HEK293 (cell line): ENCODE data around the gene SETD1B.

Experiments used
- GLI4 ChIP-seq: fragments of 450-650 bp; formaldehyde crosslinking; IDR thresholded peaks from 2 replicates; pipeline ENCODE4 v1.5.1; 2016; ENCODE audit warnings: missing biosample characterization, missing genetic modification characterization
- KLF1 ChIP-seq: fragments of 450-650 bp; formaldehyde crosslinking; IDR thresholded peaks from 2 replicates; pipeline ENCODE4 v1.5.1; 2016; ENCODE audit warnings: missing biosample characterization, missing genetic modification characterization
- SP3 ChIP-seq: fragments of 450-650 bp; formaldehyde crosslinking; IDR thresholded peaks from 2 replicates; pipeline ENCODE4 v1.5.1; 2016; ENCODE audit warnings: missing biosample characterization, missing genetic modification characterization
- ZBTB48 ChIP-seq: fragments of 450-650 bp; formaldehyde crosslinking; IDR thresholded peaks from 2 replicates; pipeline ENCODE4 v1.5.1; 2016; ENCODE audit warnings: missing biosample characterization, missing genetic modification characterization
- ZEB2 ChIP-seq: fragments of 450-650 bp; formaldehyde crosslinking; IDR thresholded peaks from 2 replicates; pipeline ENCODE4 v1.5.1; 2016; ENCODE audit warnings: missing biosample characterization, missing genetic modification characterization
- ZFP69B ChIP-seq: fragments of 450-650 bp; formaldehyde crosslinking; IDR thresholded peaks from 2 replicates; pipeline ENCODE4 v1.5.1; 2016; ENCODE audit warnings: missing biosample characterization, missing genetic modification characterization
- ZNF184 ChIP-seq: fragments of 450-650 bp; IDR thresholded peaks from 2 replicates; pipeline ENCODE4 v1.5.1; 2018; ENCODE audit warnings: missing biosample characterization, mild to moderate bottlenecking, missing genetic modification characterization
- ZNF248 ChIP-seq: fragments of 450-650 bp; formaldehyde crosslinking; IDR thresholded peaks from 2 replicates; pipeline ENCODE4 v1.5.1; 2017; ENCODE audit warnings: missing biosample characterization, missing genetic modification characterization
- ZNF629 ChIP-seq: fragments of 450-650 bp; formaldehyde crosslinking; IDR thresholded peaks from 2 replicates; pipeline ENCODE4 v1.5.1; 2017; ENCODE audit warnings: missing biosample characterization, missing genetic modification characterization
- ZSCAN30 ChIP-seq: fragments of 450-650 bp; IDR thresholded peaks from 2 replicates; pipeline ENCODE4 v1.5.1; 2018; ENCODE audit warnings: missing biosample characterization, mild to moderate bottlenecking, missing genetic modification characterization, moderate library complexity
- TF ChIP-seq, protein P1 (sequence below): fragments of 450-650 bp; formaldehyde crosslinking; IDR thresholded peaks from 2 replicates; pipeline ENCODE4 v1.5.1; 2016; ENCODE audit warnings: missing biosample characterization, missing genetic modification characterization
- TF ChIP-seq, protein P2 (sequence below): fragments of 450-650 bp; formaldehyde crosslinking; optimal IDR thresholded peaks from 2 replicates; pipeline ENCODE3; 2016; ENCODE audit warnings: missing biosample characterization, mild to moderate bottlenecking, missing genetic modification characterization
- TF ChIP-seq, protein P3 (sequence below): fragments of 450-650 bp; formaldehyde crosslinking; conservative IDR thresholded peaks from 2 replicates; pipeline ENCODE4 v1.5.1; 2016; ENCODE audit warnings: low read depth, missing biosample characterization, missing genetic modification characterization
- TF ChIP-seq, protein P4 (sequence below): fragments of 450-650 bp; formaldehyde crosslinking; IDR thresholded peaks from 2 replicates; pipeline ENCODE4 v1.5.1; 2017; ENCODE audit warnings: missing biosample characterization, missing genetic modification characterization
- TF ChIP-seq, protein P5 (sequence below): fragments of 450-650 bp; formaldehyde crosslinking; IDR thresholded peaks from 2 replicates; pipeline ENCODE4 v1.5.1; 2016; ENCODE audit warnings: missing biosample characterization, missing genetic modification characterization
- TF ChIP-seq, protein P6 (sequence below): fragments of 450-650 bp; formaldehyde crosslinking; IDR thresholded peaks from 2 replicates; pipeline ENCODE4 v1.5.1; 2016; ENCODE audit warnings: missing biosample characterization, missing genetic modification characterization
- TF ChIP-seq, protein P7 (sequence below): fragments of 450-650 bp; formaldehyde crosslinking; IDR thresholded peaks from 2 replicates; pipeline ENCODE4 v1.5.1; 2017; ENCODE audit warnings: missing biosample characterization, mild to moderate bottlenecking, missing genetic modification characterization, moderate library complexity

Gene SETD1B

DNA sequence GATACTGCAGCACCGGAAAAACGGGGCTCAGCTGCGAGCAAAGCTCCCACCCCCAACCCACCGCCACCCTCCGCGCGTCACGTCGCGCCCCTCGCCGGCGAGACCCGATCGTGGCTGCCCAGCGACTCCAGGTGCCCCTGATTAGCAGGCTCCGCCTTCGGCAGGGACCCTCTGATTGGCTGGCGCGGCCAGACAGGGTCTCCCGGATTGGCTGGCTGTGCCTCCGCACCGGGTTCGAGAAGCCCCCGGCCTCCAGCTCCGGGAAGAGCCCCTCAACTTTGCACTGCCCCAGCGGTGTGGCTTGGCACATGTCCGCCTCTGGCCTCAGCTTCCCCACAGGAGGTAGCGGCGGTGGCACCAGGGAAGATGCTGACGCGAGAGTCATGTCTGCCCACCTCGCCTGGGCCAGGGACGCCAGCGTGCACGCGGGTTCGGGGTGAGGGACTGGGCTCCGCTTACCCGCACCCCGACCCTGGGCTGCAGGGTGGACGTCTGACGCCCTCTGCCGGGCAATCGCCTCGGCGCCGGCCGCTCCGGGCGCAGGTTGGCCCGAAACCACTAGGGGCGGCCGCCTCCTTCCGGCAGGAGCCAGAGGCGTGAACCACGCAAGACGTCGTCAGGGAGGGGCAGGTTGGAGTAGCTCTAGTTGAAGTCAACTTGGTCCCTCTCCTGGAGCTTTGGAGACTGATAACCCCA, 9.8 kb upstream of the SETD1B start (continued):
- TF ChIP-seq, protein P1, sequence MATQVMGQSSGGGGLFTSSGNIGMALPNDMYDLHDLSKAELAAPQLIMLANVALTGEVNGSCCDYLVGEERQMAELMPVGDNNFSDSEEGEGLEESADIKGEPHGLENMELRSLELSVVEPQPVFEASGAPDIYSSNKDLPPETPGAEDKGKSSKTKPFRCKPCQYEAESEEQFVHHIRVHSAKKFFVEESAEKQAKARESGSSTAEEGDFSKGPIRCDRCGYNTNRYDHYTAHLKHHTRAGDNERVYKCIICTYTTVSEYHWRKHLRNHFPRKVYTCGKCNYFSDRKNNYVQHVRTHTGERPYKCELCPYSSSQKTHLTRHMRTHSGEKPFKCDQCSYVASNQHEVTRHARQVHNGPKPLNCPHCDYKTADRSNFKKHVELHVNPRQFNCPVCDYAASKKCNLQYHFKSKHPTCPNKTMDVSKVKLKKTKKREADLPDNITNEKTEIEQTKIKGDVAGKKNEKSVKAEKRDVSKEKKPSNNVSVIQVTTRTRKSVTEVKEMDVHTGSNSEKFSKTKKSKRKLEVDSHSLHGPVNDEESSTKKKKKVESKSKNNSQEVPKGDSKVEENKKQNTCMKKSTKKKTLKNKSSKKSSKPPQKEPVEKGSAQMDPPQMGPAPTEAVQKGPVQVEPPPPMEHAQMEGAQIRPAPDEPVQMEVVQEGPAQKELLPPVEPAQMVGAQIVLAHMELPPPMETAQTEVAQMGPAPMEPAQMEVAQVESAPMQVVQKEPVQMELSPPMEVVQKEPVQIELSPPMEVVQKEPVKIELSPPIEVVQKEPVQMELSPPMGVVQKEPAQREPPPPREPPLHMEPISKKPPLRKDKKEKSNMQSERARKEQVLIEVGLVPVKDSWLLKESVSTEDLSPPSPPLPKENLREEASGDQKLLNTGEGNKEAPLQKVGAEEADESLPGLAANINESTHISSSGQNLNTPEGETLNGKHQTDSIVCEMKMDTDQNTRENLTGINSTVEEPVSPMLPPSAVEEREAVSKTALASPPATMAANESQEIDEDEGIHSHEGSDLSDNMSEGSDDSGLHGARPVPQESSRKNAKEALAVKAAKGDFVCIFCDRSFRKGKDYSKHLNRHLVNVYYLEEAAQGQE (tag by site-specific recombination) = peak; percentile 47; the same call in 1 of the 2 replicates
- TF ChIP-seq KLF1 (tag by site-specific recombination) (peak; percentile 62), SP3 (tag by site-specific recombination) (peak; percentile 75), ZNF184 (tag by site-specific recombination) (0 out of 2 replicates have a peak, but pooled peaks have one; percentile 30), ZFP69B (peak; percentile 49), ZSCAN30 (tag by site-specific recombination) (peak; percentile 96), ZNF629 (tag by site-specific recombination) (peak; percentile 76), GLI4 (0 out of 2 replicates have a peak, but pooled peaks have one; percentile 14), ZBTB48 (tag by site-specific recombination) (peak; percentile 97), ZEB2 (tag by site-specific recombination) (peak; percentile 89), ZNF248 (tag by site-specific recombination) (no peak)
- TF ChIP-seq, protein P2, sequence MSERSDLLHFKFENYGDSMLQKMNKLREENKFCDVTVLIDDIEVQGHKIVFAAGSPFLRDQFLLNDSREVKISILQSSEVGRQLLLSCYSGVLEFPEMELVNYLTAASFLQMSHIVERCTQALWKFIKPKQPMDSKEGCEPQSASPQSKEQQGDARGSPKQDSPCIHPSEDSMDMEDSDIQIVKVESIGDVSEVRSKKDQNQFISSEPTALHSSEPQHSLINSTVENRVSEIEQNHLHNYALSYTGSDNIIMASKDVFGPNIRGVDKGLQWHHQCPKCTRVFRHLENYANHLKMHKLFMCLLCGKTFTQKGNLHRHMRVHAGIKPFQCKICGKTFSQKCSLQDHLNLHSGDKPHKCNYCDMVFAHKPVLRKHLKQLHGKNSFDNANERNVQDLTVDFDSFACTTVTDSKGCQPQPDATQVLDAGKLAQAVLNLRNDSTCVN = peak; percentile 94
- TF ChIP-seq, protein P3, sequence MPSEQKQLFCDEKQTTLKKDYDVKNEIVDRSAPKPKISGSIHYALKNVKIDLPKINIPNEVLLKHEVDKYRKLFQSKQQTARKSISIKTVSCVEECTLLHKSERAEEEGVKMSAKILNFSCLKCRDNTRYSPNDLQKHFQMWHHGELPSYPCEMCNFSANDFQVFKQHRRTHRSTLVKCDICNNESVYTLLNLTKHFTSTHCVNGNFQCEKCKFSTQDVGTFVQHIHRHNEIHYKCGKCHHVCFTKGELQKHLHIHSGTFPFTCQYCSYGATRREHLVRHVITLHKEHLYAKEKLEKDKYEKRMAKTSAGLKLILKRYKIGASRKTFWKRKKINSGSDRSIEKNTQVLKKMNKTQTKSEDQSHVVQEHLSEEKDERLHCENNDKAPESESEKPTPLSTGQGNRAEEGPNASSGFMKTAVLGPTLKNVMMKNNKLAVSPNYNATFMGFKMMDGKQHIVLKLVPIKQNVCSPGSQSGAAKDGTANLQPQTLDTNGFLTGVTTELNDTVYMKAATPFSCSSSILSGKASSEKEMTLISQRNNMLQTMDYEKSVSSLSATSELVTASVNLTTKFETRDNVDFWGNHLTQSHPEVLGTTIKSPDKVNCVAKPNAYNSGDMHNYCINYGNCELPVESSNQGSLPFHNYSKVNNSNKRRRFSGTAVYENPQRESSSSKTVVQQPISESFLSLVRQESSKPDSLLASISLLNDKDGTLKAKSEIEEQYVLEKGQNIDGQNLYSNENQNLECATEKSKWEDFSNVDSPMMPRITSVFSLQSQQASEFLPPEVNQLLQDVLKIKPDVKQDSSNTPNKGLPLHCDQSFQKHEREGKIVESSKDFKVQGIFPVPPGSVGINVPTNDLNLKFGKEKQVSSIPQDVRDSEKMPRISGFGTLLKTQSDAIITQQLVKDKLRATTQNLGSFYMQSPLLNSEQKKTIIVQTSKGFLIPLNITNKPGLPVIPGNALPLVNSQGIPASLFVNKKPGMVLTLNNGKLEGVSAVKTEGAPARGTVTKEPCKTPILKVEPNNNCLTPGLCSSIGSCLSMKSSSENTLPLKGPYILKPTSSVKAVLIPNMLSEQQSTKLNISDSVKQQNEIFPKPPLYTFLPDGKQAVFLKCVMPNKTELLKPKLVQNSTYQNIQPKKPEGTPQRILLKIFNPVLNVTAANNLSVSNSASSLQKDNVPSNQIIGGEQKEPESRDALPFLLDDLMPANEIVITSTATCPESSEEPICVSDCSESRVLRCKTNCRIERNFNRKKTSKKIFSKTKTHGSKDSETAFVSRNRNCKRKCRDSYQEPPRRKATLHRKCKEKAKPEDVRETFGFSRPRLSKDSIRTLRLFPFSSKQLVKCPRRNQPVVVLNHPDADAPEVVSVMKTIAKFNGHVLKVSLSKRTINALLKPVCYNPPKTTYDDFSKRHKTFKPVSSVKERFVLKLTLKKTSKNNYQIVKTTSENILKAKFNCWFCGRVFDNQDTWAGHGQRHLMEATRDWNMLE (tag by site-specific recombination) = 0 out of 2 replicates have a peak, but pooled peaks have one; percentile 9
- TF ChIP-seq, protein P4, sequence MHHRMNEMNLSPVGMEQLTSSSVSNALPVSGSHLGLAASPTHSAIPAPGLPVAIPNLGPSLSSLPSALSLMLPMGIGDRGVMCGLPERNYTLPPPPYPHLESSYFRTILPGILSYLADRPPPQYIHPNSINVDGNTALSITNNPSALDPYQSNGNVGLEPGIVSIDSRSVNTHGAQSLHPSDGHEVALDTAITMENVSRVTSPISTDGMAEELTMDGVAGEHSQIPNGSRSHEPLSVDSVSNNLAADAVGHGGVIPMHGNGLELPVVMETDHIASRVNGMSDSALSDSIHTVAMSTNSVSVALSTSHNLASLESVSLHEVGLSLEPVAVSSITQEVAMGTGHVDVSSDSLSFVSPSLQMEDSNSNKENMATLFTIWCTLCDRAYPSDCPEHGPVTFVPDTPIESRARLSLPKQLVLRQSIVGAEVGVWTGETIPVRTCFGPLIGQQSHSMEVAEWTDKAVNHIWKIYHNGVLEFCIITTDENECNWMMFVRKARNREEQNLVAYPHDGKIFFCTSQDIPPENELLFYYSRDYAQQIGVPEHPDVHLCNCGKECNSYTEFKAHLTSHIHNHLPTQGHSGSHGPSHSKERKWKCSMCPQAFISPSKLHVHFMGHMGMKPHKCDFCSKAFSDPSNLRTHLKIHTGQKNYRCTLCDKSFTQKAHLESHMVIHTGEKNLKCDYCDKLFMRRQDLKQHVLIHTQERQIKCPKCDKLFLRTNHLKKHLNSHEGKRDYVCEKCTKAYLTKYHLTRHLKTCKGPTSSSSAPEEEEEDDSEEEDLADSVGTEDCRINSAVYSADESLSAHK = peak; percentile 40
- TF ChIP-seq, protein P5, sequence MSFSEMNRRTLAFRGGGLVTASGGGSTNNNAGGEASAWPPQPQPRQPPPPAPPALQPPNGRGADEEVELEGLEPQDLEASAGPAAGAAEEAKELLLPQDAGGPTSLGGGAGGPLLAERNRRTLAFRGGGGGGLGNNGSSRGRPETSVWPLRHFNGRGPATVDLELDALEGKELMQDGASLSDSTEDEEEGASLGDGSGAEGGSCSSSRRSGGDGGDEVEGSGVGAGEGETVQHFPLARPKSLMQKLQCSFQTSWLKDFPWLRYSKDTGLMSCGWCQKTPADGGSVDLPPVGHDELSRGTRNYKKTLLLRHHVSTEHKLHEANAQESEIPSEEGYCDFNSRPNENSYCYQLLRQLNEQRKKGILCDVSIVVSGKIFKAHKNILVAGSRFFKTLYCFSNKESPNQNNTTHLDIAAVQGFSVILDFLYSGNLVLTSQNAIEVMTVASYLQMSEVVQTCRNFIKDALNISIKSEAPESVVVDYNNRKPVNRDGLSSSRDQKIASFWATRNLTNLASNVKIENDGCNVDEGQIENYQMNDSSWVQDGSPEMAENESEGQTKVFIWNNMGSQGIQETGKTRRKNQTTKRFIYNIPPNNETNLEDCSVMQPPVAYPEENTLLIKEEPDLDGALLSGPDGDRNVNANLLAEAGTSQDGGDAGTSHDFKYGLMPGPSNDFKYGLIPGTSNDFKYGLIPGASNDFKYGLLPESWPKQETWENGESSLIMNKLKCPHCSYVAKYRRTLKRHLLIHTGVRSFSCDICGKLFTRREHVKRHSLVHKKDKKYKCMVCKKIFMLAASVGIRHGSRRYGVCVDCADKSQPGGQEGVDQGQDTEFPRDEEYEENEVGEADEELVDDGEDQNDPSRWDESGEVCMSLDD (tag by site-specific recombination) = peak; percentile 100
- TF ChIP-seq, protein P6, sequence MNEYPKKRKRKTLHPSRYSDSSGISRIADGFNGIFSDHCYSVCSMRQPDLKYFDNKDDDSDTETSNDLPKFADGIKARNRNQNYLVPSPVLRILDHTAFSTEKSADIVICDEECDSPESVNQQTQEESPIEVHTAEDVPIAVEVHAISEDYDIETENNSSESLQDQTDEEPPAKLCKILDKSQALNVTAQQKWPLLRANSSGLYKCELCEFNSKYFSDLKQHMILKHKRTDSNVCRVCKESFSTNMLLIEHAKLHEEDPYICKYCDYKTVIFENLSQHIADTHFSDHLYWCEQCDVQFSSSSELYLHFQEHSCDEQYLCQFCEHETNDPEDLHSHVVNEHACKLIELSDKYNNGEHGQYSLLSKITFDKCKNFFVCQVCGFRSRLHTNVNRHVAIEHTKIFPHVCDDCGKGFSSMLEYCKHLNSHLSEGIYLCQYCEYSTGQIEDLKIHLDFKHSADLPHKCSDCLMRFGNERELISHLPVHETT = 0 out of 2 replicates have a peak, but pooled peaks have one; percentile 16
- TF ChIP-seq, protein P7, sequence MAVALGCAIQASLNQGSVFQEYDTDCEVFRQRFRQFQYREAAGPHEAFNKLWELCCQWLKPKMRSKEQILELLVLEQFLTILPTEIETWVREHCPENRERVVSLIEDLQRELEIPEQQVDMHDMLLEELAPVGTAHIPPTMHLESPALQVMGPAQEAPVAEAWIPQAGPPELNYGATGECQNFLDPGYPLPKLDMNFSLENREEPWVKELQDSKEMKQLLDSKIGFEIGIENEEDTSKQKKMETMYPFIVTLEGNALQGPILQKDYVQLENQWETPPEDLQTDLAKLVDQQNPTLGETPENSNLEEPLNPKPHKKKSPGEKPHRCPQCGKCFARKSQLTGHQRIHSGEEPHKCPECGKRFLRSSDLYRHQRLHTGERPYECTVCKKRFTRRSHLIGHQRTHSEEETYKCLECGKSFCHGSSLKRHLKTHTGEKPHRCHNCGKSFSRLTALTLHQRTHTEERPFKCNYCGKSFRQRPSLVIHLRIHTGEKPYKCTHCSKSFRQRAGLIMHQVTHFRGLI (tag by site-specific recombination) = peak; percentile 64
